GM19240 (cell line): ENCODE measurements around the gene ZSWIM7.

ENCODE experiments used
- DNase-seq: peaks from one replicate; pipeline ENCODE4 v3.0.0; 2011; ENCODE audit warnings: low spot score; ENCODE audit not compliant: insufficient read length

ZSWIM7 gene

DNA sequence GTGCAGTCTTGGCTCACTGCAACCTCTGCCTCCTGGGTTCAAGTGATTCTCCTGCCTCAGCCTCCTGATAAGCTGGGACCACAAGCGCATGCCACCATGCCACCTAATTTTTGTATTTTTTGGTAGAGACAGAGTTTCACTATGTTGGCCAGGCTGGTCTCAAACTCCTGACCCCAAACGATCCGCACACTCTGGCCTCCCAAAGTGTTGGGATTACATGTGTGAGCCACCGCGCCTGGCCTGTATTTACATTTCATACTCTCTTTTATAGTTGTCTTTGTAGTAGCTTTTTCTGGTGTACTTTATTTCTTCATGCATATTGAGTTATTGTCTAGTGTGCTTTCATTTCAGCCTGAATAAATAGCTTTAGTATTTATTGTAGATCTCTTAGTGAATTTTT, 64.6 kb downstream of the ZSWIM7 start:
- DNase-seq, result no peak

DNA sequence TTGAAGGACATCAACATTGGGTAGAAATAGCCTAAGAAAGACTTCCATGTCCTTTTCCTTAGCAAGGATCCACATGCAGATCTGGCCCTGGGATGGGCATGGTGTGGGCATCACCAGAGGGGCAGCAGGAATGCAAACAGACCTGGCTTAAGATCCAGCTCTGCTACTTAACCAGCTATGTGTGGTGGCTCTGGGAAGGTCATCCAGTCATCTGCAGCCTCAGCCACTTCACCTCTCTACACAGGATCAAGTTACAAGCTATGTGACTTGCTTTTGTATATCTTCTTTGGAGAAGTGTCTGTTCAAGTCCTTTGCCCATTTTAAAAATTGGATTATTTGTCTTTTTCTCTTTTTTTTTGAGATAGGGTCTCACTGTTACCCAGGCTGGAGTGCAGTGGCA, 68.1 kb downstream of the ZSWIM7 start:
- no peak for DNase-seq

DNA sequence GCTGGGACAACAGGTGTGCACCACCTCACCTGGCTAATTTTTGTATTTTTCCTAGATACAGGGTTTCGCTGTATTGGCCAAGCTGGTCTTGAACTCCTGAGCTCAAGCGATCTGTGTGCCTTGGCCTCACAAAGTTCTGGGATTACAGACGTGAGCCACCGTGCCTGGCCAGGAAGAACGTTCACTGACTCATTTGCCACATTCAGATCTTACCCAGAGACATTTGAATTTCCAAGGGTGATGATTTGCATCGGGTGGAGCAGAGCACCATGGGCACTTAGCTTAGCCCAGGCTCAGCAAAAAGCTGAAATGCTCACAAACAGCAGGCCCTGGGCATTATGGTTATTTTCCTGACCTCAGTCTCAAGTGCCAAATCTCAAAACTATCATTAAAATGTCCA, 69.1 kb downstream of the ZSWIM7 start:
- no peak for DNase-seq

DNA sequence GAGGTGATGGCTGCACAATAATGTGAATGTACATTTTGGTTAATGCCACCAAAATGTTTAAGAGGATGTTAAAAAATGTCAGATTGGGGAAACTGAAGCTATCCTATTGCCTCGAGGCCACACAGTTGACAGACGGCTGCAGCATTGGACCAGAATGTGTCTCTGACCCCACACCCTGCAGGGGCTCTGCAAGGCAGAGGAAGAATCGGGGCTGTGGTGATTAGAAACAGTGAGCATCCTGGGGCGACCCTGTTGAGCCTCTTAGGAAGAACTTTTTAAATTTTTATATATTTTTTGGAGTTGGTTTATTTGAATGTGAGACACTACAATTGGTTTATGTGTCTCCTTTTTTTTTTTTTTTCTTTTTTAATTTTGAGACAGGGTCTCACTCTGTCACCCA, 69.6 kb downstream of the ZSWIM7 start:
- no peak for DNase-seq

DNA sequence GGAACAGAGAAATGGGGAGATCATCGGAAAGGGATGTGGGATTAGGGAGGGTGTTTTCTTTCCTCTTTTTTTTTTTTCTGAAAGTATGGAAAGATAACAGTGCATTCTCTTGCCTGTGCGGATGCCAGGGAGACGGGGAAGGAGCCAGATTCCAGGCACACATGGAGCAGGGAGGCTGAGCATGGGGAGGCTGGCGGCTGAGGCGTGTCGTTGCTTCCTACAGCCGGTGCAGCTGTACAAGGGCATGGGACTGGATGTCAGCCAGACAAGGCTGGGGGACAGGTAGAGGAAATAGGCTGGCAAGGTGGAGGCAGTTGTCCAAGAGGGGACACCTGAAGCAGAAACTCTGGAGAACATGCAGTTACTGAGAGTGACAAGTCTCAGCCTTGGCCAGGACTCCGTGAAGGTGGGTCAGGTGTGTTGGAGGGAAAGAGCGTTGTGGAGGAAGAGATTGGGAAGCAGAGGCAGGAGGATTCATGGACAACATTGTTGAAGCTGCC, 71.2 kb downstream of the ZSWIM7 start:
- DNase-seq, result no peak
